HG02678 (cell line): Measurements from ENCODE around the gene AGAP3.

Experiments
- ATAC-seq: cut with Tn5 transposase; IDR thresholded peaks from one replicate; pipeline ENCODE4 v1.9.1; 2021; ENCODE audit warnings: mild to moderate bottlenecking, moderate library complexity; ENCODE audit not compliant: unreplicated experiment

The AGAP3 gene

DNA sequence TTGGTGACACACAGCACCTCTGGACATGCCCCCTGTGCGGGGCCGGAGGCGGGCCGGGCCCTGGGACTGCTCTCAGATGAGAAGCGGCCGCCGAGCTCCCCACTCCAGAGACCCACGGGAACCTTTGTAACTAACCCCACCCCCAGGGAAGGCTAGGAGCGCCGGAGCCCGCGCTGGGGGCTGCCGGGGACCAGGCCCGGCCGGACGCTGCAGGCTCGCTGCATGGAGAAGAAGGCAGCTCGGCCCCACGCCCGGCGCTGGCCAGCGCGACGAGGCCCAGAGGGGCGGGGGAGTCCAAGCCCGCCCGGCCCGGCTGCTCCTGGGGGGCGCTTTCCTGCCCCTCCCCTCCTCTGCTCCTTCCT is 36.5 kb downstream of the AGAP3 start:
- ATAC-seq: no peak

DNA sequence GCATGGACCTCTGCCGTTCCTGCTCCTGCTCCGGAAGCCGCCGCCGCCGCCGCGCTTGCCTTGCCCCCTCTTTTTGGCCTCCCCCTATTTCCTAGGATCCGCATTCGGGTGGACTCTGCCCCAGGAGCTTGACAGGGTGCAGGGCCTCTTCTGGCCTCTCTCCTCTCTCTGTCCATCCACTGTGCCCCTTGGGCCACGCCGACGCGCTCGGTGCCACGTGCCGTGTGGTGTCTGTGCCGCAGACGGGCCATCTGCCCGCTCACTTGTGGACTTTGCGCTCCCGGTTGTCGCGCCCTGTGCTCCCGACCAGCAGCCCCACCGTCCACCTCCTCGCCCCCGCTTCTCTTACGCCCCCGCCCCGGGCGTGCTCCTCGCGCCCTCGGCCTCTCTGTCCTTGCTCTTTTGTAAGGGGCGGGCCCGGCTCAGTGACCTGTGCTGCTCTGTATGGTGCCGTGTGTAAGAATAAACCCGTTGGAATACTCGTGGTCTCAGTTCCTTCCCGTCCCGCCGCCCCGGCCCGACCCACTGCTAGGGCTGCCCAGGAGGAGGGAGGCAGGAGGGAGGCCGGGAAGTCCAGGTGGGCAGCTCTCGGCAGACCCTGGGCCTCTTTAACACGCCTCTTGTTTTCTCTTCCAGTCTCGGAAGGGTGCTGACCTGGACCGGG is 37.0 kb downstream of the AGAP3 start:
- ATAC-seq: no peak

GRCh38 chr7:151123822-151124464 is 37.7 kb downstream of the AGAP3 start:
- peak; percentile 87 for ATAC-seq

DNA sequence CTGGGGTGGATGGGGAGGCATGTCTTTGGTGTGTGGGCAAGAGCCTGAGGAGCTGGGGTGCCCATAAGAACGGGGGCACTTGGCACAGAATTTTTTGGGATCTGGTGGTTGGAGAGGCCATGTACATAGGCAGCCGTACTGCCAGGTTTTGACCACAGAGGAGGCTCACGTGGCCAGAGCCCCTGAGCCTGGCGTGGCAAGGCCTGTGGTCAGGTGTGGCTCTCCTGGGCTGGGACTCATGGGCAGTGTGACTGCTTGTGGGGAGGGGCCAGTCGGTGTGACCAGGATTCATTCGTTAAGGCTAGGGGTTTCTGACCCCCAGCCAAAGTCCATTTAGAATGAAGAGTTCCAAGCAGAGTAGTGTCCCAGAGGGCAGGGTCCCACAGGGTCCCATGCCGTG is 38.2 kb downstream of the AGAP3 start:
- no peak for ATAC-seq

- ATAC-seq: no peak
Measured at GRCh38 chr7:151124899-151125399, 38.7 kb downstream of the AGAP3 start.

DNA sequence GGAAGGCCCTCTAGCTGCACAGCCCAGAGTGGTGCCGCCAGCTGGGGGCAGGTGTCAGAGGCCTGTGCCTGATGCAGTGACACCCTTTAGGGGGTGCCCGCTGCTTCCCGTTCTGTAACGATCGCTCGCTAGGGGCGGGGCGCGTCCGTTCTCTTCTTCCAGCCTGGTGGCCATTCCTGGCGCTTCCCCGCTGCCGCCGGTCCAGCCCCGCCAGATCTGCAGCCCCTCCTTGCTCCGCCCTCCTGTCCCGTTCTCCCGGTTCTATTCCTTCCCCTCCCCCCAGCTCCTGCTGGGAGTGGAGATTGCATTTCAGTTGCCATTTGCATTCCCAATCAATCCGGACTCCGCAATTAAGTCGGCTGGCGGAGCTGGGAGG is 39.2 kb downstream of the AGAP3 start:
- no peak for ATAC-seq

DNA sequence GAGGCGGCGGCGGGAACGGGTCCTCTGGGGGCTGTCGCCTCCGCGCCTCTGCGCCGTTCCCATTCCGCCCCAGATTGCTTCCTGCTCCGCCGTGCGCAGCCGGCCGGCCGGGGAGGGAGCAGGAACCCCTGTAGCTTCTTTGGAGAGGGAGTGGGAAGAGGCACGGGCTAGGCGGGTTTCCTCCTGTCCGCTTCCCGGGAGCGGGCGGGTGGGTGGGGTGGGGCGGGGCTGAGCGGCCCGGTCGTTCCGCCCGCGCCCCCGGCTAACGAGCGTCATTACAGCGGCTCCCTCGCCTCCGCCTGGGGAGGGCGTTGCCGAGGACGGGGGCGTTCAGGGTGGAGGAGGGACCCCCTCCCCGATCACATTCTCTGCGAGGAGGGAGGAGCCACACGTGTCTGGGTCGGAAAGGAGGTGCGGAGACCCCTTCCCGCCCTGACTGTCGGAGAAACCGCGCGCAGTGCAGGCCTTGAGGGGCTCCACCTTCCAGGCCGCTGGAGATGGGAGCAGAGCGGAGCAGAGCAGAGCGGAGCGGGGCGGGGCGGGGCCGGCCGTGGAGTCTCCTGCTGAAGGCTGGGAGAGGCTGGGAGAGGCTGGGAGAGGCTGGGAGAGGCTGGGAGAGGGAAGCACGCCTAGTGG is 39.7 kb downstream of the AGAP3 start:
- no peak for ATAC-seq

- ATAC-seq: no peak
Measured at GRCh38 chr7:151126491-151127137, 40.3 kb downstream of the AGAP3 start.

DNA sequence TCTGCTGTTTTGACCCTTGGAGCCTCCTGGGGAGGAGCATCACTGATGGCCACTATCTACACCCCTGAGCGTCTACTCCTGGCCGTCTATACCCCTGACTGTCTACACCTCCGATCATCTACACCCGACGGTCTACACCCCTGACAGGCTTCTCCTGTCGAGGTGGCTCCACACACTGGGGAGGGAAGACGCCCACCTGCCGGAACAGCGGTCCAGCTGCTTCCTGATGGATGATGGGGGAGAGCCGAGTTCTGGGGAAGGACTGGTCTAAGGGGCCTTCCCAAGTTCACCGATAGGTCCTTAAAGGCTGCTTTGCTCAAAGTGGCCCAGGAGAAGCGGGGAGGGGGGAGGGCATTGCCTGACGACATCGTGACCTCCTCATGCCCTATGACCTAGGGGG is 41.9 kb downstream of the AGAP3 start:
- ATAC-seq: no peak

DNA sequence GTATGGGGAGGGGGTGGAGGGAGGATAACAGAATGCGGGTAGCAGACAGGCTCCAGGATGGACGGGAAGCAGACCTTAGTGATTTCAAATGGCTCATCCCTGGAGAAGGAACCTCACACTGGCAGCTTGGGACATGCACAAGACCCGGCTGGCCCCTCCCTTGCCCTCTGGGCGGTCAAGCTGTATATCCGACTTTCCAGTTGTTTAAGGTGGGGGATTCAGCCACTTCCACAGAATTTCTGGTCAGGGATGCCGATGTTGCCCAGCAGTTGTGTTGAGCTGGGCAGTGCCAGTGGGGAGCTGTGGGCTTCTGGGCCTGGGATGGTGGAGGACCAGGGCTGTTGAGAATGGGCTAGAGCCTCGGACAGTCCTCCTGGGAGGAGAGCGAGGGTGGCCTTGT is 42.4 kb downstream of the AGAP3 start:
- no peak for ATAC-seq

DNA sequence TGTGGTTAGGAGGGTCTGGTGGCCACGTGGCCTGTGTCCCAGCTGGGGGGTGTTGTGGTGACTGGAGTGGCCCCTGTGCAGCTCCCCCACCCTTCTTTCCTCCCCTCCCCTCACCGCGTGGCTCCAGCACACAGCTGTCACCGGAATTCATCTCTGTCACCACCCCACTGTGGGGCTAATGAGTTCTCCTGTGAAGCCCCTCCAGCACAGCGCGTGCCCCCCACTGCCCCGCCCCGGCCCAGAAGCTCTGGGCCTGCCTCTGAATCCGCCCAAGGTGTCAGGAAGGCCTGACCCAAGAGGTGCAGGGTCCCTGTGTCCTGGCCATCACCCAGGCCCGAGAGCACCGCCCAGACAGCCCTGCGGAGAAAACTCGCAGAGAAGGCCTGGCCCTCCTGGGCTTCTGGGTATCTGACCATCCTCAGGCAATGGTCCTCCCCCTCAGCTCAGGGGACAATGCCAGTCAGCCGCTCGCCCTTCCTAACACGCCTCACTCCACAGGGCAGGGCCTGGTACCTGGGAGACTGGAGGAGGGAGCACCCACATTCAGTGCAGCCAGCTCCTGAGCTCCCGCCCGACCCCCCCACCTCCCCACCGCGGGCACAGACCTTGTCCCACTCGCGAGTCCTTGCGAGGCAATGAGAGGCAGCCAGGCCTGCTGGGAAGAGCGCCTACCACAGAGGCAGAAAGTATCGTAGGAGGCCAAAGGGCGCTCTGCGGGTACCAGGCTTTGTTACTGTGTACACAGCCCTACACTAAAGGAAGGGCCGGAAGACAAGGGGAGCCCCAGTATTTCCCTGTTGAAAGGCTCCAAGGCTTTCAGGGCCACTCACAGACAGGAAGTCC is 43.1 kb downstream of the AGAP3 start:
- no peak for ATAC-seq

GRCh38 chr7:151129960-151130591 is 43.8 kb downstream of the AGAP3 start:
- ATAC-seq: no peak

GRCh38 chr7:151130741-151131157 is 44.5 kb downstream of the AGAP3 start:
- ATAC-seq: no peak

- no peak for ATAC-seq
Measured at GRCh38 chr7:151131224-151131591, 44.9 kb downstream of the AGAP3 start.

- ATAC-seq: no peak
Measured at GRCh38 chr7:151131592-151132293, 45.5 kb downstream of the AGAP3 start.

DNA sequence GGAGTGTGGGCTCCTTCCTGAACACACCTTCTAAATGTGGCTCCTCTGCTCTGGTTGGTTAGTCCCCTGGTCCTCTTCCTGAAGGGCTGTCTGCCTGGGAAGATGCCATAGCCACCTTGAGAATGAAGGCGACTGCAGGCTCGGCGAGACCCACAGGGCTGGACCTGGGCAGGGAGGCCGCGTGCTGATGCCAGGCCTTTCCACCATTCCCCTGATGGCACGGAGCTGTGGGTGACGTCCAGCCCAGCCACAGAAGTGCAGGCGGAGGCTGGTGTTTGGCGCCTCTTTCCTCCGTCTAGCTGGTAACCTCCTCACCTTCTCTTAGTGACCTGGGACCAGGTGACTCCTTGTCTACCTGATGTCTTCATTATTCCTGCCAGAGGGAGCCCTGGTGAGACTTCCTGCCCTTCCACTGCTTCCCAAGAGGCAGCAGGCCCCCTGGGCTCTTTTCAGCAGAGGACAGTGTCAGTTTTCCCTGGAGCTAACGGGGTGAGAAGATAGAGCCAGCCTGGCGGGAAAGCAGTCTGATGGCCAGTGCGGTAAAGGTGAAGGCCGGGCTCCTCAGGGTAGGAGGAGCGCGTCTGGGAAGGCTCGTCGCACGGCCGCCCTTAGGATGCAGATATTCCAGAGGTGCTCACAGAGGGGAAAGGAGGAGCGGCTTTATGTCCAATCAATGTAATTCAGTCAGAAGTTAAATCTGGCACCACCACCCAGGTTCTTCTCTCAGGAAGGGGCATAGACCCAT is 46.4 kb downstream of the AGAP3 start:
- ATAC-seq: no peak

- no peak for ATAC-seq
Measured at GRCh38 chr7:151133266-151133985, 47.2 kb downstream of the AGAP3 start.

- no peak for ATAC-seq
Measured at GRCh38 chr7:151133986-151134742, 47.9 kb downstream of the AGAP3 start.
